HG02798 (cell line): ENCODE measurements around the gene IQGAP2.

ENCODE experiments used
- ATAC-seq: cut with Tn5 transposase; IDR thresholded peaks from one replicate; pipeline ENCODE4 v1.9.1; 2021; ENCODE audit warnings: mild to moderate bottlenecking; ENCODE audit not compliant: unreplicated experiment, poor library complexity

The IQGAP2 gene

GRCh38 chr5:76696251-76696650, 293.2 kb downstream of the IQGAP2 start:
- no peak for ATAC-seq

- ATAC-seq, result no peak
Observed at GRCh38 chr5:76697670-76698069, 294.6 kb downstream of the IQGAP2 start.

GRCh38 chr5:76700571-76700970, 297.5 kb downstream of the IQGAP2 start:
- no peak for ATAC-seq

- ATAC-seq, result no peak
Observed at GRCh38 chr5:76701298-76701697, 298.2 kb downstream of the IQGAP2 start.

GRCh38 chr5:76703707-76704106, 300.6 kb downstream of the IQGAP2 start:
- no peak for ATAC-seq

- ATAC-seq, result no peak
Observed at GRCh38 chr5:76704131-76704663, 301.1 kb downstream of the IQGAP2 start.

GRCh38 chr5:76705574-76705973, 302.5 kb downstream of the IQGAP2 start:
- no peak for ATAC-seq

- ATAC-seq, result no peak
Observed at GRCh38 chr5:76709762-76710161, 306.7 kb downstream of the IQGAP2 start.

- peak; percentile 57 for ATAC-seq
Observed at GRCh38 chr5:76710991-76711390, 307.9 kb downstream of the IQGAP2 start.

- ATAC-seq, result peak; percentile 17
Observed at GRCh38 chr5:76714751-76715485, 311.8 kb downstream of the IQGAP2 start.

- peak; percentile 11 for ATAC-seq
Observed at GRCh38 chr5:76715486-76715735, 312.3 kb downstream of the IQGAP2 start.

GRCh38 chr5:76715736-76716455, 312.8 kb downstream of the IQGAP2 start, which contains the start of gene F2R:
TSS of gene F2R (plus strand) at chr5:76716126. CDS start at chr5:76716308, 182 bp downstream.
- ATAC-seq, result peak; percentile 73

- no peak for ATAC-seq
Observed at GRCh38 chr5:76716456-76717157, 313.5 kb downstream of the IQGAP2 start.

GRCh38 chr5:76717222-76718083, 314.4 kb downstream of the IQGAP2 start:
- ATAC-seq, result no peak

- no peak for ATAC-seq
Observed at GRCh38 chr5:76718381-76718832, 315.3 kb downstream of the IQGAP2 start.

GRCh38 chr5:76718880-76719279, 315.8 kb downstream of the IQGAP2 start:
- no peak for ATAC-seq

- ATAC-seq, result peak; percentile 90
Observed at GRCh38 chr5:76720988-76721569, 318.0 kb downstream of the IQGAP2 start.

- ATAC-seq, result no peak
Observed at GRCh38 chr5:76723266-76723665, 320.2 kb downstream of the IQGAP2 start.

- no peak for ATAC-seq
Observed at GRCh38 chr5:76723906-76724305, 320.8 kb downstream of the IQGAP2 start.

- no peak for ATAC-seq
Observed at GRCh38 chr5:76724871-76725270, 321.8 kb downstream of the IQGAP2 start.
